Daoy (cell line): ENCODE results near the gene SLIT3. TPM values are rescaled to one million over a fixed set of nuclear protein-coding genes. Genes with fewer than 3 reads are reported as not detected.
A peak's percentile ranks its signal among the peaks of the same experiment; 100 is the strongest.

Source experiments
- DNase-seq: peaks from one replicate; pipeline ENCODE4 v3.0.0-alpha.2; 2015; ENCODE audit warnings: low read depth
- total RNA-seq: library from RNA; depleted of rRNA; stranded (reverse); fragments of >200 nt; shearing (Covaris generic); gene quantifications from 2 replicates; pipeline ENCODE4 v1.2.3, GENCODE V29; 2014

The SLIT3 gene
- total RNA-seq, 1 experiment from 2014 or later: 3.5 TPM

DNA sequence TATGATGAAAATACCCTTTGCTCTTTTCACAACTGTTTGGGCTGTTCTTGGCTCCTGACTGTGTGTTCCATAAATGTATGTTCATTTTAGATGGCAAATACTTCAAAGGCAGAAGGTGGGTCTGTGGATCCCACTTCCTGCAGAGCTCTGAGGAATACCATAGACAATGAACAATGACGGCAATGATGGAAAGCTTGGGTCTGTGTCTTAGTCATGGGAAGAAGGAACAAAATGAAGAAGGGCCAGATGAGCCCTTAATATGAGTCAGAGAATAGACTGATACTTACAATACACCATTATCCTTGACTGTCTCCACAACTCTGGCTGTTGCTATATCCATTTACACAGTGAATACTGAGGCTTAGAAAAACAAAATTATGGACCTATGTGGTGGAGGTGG is 126.0 kb downstream of the SLIT3 start:
- DNase-seq: no peak

- no peak for DNase-seq
These were observed 127.6 kb downstream of the SLIT3 start for GRCh38 chr5:169173372-169173771.

DNA sequence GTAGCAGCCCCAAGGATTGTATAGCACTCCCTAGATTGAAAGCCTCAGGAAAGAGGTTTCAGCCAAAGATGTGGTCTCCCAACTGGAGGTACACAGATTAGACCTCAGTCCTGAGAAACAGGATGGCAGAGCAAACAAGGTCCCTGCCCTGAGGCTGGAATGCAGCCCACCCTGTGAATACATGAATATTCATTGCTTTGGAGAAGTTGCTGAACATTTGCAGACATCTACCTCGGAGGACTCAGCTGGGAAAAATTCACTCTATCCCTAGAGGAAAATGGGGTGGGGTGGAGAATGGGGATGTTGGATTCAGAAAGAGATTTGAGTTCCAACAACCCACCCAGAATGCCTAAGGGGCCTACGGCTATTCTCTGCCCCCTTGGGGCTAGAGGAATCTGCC is 129.4 kb downstream of the SLIT3 start:
- no peak for DNase-seq

- peak; percentile 16 for DNase-seq
These were observed 131.2 kb downstream of the SLIT3 start for GRCh38 chr5:169169783-169170182.

DNA sequence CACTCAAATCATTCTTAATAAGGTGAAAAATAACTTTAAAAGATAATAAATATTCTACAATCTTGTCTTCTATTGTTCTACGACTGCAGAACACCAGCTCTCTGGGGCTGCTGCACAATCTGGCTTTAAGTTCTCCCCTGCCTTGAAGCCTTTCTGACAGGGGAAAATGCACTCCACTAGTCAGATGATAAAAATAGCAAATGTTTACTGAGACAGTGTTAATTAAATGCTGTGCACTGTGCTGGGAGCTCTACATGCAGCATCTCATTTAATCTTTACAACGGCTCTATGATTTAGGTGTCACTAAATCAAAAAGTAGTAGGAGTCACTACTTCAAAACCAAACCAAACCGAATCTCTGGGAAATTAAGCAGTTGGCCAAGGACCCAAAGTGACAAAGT is 132.7 kb downstream of the SLIT3 start:
- no peak for DNase-seq

DNA sequence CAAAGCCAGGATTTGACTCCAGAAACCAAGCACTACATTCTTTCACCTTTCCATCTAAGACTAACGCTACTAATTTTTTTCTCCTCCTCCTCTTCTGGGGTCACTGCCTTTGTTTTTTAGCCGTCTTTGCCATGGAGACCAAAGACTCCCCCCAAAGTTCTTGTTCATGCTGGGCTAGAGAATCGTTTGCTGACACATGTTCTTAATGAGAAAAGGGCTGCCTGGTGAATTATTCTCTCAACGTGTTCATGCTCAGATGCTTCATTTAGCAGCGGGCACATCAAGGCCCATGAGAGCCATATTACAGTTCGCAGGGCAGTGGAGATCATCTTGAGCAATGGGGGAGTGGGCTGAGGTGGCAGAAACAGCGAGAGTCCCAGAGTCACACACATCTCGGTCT is 134.9 kb downstream of the SLIT3 start:
- DNase-seq: no peak

DNA sequence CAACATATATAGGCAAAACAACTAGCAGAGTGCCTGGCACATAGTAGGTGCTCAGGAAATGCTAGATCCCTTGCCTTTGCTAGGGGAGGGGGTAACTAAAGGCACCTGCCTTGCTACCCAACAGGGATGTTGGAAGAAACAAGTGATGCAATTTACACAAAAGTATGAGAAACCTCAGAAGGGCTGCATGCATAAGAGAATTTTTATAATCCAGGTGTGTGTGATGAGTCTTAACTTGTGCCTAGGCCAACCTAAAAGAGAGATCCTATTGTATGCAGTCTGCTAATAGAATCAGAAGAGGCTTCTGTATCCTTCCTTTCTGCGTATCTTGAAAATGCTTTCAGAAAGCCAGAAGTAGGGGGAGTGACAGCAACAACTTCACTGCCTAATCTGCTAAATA is 135.9 kb downstream of the SLIT3 start:
- DNase-seq: no peak

DNA sequence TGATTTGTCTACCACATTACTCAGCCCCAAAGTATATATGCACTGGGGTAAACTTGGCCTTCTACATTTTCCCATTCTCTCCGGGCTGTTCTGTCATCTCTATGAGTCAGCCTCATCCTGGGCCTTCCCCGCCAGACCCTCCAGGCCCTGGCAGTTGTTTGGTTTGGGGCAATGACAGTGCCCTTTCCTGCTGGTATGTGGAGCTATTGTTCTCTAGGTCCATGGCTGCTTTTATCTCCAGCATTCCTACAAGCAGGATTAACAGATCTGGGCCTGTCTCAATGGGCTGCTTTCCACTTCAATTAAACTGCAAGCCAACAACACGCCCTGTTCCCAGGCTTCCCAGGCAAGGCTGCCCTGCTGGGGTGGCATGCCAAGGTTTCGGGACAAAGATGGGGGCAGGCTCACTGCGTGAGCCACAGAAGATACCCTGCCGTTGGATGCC is 136.4 kb downstream of the SLIT3 start:
- peak; percentile 97 for DNase-seq

- peak; percentile 80 for DNase-seq
These were observed 138.5 kb downstream of the SLIT3 start for GRCh38 chr5:169162407-169162806.

DNA sequence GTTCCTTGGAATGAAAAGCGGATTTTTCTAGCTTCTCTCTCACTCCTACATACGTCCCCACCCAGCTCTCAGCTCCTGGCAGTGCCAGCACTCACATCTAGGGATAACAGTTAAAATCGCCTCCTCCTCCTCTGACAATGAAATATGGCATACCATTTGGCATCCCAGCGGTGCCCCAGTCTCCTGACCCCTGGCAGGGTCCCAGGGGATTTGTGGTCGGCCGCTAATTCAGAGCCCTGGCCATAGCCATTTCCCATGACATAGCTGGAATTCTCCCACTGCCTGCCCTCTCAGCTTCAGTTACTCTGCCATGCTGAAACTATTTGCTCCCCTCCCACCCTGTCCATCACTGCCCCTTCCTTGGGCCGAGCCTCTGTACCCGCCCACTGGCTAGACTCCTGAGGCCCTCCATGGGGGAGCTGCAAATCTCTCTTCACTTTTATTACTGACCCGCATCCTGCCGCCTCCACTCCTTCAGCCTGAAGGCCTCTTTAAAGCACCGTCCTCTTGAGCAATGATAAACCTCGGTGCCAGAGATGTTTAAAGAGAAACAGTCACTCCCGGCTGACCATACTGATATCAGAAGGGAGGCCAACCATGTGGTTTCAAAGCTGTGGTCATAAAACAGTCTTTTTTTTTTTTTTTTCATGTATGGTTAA is 139.8 kb downstream of the SLIT3 start:
- peak; percentile 97 for DNase-seq

GRCh38 chr5:169160405-169160901 is 140.5 kb downstream of the SLIT3 start:
- DNase-seq: peak; percentile 83

DNA sequence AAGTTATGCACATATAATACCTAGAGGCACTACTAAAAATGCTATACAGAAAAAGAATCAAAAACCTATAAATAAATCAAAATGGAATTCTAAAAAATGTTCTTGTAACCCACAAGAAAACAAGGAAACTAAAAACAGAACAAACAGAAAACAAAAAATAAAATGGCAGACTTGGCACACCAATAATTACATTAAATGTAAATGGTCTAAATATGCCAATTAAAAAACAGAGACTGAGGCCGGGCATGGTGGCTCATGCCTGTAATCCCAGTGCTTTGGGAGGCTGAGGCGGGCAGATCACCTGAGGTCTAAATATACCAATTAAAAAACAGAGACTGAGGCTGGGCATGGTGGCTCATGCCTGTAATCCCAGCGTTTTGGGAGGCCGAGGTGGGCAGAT is 142.2 kb downstream of the SLIT3 start:
- DNase-seq: no peak

DNA sequence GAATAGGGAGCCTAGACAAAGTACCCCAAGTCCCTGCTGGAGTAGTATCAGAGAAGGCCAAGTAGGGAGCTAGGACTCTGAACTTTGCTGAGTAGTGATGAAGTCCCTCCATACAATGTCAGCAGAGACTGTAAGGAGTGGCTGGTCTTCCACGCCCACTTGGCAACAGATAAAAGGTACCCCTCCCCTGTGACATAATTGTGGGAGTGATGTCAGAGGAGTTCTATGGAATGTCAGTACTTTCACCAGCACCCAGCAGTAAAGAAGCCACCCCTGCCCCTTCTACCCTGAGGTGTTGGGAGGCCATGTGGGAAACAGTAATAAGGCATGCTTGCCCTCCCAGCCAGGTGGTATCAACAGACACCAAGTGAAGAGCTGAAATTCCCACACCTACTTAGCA is 143.9 kb downstream of the SLIT3 start:
- DNase-seq: peak; percentile 22

GRCh38 chr5:169154679-169155078 is 146.3 kb downstream of the SLIT3 start:
- no peak for DNase-seq

- no peak for DNase-seq
These were observed 147.5 kb downstream of the SLIT3 start for GRCh38 chr5:169153405-169153804.

DNA sequence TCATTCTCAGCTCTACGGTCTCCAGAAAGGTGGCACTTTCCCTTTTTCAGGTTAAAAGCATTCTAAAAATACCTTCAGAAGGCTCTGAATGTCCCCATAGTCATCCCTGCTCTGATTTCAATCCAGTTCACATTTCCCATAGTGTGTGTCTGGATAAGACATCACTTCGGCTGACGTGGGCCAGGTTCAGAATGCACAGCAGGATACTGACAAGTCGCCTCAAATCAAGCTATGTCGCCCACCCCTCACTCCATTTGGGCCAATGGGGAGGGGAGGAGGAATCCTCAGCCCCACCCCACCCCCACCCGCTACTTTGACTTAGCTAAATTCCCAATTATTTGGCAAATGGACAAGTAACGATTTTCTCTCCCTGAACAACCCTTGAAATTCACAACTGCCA is 148.0 kb downstream of the SLIT3 start:
- no peak for DNase-seq

DNA sequence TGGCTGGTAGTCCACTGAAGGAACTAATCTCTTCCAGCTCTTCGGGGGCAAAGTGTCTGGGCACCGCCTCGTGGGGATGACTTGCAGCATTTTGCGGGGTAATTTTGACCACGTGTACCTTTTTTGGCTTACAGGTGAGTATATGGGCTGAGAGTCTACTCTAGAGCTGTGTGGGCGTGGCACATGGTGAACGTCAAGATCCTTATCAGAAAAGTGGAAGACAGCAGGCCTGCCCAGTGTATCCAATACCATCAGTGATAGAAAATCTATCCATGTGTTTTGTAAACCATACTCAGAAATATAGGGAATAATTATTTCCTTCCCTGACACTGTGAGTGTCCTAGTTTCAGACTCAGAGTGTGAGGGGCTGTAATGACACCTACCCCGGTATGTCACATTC is 148.5 kb downstream of the SLIT3 start:
- no peak for DNase-seq

GRCh38 chr5:169151051-169151805 is 149.7 kb downstream of the SLIT3 start:
- no peak for DNase-seq

DNA sequence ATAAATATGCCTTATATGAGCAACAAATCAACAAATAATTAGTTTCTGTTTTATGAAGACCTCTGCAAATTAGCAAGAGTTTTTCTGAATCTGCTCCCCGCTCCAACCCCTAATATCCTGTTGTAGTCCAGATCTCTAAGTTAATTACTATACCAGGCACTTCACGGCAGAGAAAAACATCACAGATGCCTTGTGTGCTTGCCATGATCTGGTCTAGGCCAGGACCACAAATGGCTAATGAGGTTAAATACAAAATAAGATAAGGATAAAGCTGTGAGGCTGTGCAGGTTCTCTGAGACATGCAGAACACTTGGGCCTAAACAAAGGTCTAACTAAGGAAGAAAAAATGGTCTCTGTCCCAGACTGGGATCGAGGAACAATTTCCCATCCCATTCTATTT is 150.8 kb downstream of the SLIT3 start:
- DNase-seq: no peak

DNA sequence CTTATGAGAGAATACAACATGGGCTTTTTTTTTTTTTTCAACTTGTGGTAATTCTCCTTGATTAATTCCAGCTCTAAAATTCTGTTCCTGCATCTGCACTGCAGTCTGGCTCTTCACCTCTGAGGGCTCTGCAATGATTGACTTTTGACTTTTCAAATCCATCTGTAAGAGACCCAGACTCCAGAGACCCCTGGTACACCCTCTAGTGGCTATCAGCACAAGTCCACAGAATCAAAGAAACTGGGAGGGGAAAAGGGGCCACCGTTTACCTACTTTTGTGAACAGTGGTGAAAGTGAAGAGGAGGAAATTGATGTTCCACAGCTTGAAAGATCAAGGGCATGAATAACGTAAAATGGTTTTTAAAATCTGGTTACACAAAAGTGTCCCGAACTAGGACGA is 151.6 kb downstream of the SLIT3 start:
- DNase-seq: no peak

DNA sequence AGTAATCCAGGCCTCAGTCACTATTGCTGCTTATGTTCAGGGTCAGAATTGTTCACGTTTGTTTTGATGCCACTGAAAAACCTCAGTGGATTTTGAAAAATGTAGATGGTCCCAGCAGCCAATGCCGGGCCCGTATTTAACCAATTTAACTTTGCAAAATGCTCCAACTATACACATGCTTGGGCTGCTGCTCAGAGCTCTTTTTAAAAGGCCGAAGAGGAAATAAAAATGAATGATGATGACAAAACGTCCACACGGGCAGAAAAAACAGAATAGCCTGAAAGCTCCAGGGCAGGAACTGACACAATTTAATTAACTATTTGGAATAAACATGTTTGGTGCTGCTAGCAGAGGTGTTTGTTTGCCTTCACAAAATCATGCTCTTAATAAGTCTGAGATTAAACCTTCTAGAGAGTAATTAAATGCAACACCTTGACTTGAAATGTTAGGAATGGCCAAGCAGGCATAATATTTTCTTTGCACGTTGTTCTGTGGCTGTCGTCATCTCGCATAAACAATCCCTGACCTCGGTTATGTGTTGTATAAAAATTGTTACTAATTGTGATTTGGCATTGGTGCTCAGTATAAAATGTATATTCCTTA is 152.7 kb downstream of the SLIT3 start:
- no peak for DNase-seq

GRCh38 chr5:169147534-169147933 is 153.4 kb downstream of the SLIT3 start:
- DNase-seq: no peak

DNA sequence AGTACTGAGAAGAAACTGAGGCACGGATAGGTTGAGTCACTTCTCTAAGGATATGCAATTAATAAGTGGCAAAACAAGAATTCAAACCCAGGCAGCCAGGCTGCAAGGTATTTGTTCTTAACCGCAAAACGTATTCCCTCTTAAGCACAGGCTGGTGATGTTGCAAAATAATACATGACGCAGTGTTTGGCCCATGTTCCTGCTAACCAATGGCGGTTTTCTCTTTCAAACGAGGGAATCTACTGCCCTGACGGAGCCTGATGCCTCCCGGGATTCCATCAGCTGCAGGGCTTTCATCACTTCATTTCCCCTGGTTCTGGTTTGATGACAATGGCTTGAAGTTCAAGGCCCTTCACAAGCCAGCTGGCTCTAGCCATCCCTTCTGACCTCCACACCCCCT is 154.8 kb downstream of the SLIT3 start:
- no peak for DNase-seq
